ENCODE data around the gene ING3. TPM values are rescaled to one million over a fixed set of nuclear protein-coding genes. Genes with fewer than 3 reads are reported as not detected.

Gene ING3
- polyA plus RNA-seq, 1 donor (not counting 4 experiments of a cell fraction or from before 2014, with no cell fraction given): 9.0 TPM

DNA sequence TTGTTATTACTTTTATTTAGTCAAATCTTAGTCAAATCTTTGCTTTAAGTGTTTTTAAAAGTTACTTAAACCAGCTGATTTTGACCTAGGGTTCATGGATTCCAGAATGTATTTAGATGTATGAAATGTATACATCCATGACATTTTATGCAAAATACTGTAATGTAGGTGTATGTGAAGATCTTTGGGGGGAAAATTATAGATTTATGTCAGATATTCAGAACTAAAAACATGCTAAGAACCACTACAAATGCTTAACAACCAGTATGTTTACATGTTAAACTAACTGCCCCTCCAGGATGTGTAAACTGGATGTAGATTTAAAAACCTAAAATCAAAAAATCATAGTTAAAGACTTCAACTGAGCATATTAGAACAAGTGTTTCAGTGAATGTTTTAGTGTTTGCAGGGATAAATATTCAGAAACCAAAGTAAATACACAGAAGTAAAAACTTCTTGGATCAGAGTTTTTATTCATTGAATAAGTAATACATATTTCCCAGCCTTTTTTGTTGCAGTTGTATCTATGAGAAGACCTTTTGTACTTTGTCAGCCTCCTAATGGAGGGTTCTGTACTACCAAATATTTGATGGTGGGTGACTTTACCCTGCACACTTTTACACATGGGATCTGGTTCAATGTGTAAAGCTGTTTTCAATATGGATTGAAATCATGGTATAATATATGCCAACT is 41.8 kb downstream of the ING3 start:
- Histone ChIP-seq H3K79me2 (ENCODE audit: control insufficient read depth, insufficient read depth, low read length) (no peaks in the 10 kb centered on the region), H3K9ac (ENCODE audit: control insufficient read depth, extremely low read depth, insufficient read depth, low read length) (no peak overlapping the region), H3K4me1 (ENCODE audit: control insufficient read depth, extremely low read depth, insufficient read depth, low read length) (peaks cover 19% of the 10 kb centered on the region), H4K20me1 (ENCODE audit: control insufficient read depth, extremely low read depth, insufficient read depth, low read length) (no peaks in the 10 kb centered on the region), H3K27ac (ENCODE audit: control insufficient read depth, insufficient read depth, low read length) (no peak overlapping the region), H3K9me3 (ENCODE audit: control insufficient read depth, low read depth, low read length) (no peaks in the 10 kb centered on the region), H3K4me3 (ENCODE audit: control insufficient read depth in 2 of 3, extremely low read depth in 1 of 3, insufficient read depth in 2 of 3, low read depth in 1 of 3, low read length in 3 of 3) (no peak overlapping the region), H3K4me2 (ENCODE audit: control insufficient read depth, extremely low read depth, insufficient read depth, low read depth, low read length) (no peak overlapping the region), H3K9me1 (ENCODE audit: control insufficient read depth, extremely low read depth, insufficient read depth, low read length) (no peaks in the 10 kb centered on the region), H3K27me3 (ENCODE audit: control insufficient read depth, extremely low read depth, insufficient read depth, low read length) (no peaks in the 10 kb centered on the region), H3K36me3 (ENCODE audit: control insufficient read depth in 2 of 2, extremely low read depth in 1 of 2, insufficient read depth in 2 of 2, low read length in 2 of 2) (no peaks in the 10 kb centered on the region), H2AFZ (ENCODE audit: control insufficient read depth, low read length) (no peak overlapping the region)
- no peak for DNase-seq (ENCODE audit: low read depth, low spot score)
- FAIRE-seq: no peak
- dilution Hi-C loops (cut with MboI; ENCODE audit: extremely low pct_ligation_motif_present, low sequenced_read_pairs): no loop called here
- no peak for TF ChIP-seq EZH2 (IDR thresholded peaks at IDR 0.05; ENCODE audit: low read length)
- TF ChIP-seq, protein P1, sequence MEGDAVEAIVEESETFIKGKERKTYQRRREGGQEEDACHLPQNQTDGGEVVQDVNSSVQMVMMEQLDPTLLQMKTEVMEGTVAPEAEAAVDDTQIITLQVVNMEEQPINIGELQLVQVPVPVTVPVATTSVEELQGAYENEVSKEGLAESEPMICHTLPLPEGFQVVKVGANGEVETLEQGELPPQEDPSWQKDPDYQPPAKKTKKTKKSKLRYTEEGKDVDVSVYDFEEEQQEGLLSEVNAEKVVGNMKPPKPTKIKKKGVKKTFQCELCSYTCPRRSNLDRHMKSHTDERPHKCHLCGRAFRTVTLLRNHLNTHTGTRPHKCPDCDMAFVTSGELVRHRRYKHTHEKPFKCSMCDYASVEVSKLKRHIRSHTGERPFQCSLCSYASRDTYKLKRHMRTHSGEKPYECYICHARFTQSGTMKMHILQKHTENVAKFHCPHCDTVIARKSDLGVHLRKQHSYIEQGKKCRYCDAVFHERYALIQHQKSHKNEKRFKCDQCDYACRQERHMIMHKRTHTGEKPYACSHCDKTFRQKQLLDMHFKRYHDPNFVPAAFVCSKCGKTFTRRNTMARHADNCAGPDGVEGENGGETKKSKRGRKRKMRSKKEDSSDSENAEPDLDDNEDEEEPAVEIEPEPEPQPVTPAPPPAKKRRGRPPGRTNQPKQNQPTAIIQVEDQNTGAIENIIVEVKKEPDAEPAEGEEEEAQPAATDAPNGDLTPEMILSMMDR (optimal IDR thresholded peaks at IDR 0.05 in 1 of 3, IDR thresholded peaks at IDR 0.05 in 1 of 3, conservative IDR thresholded peaks at IDR 0.05 in 1 of 3; ENCODE audit: extremely low read depth in 1 of 3, insufficient read depth in 2 of 3, low read length in 3 of 3): no peak

GRCh38 chr7:120992965-120993494 is 42.5 kb downstream of the ING3 start:
- no peak for FAIRE-seq

More at GRCh38 chr7:120992965-120993494, 42.5 kb downstream of the ING3 start:
- H3K27me3 ChIP-seq (ENCODE audit: control insufficient read depth, extremely low read depth, insufficient read depth, low read length): no peaks in the 10 kb centered on the region
- H3K4me3 ChIP-seq (ENCODE audit: control insufficient read depth in 2 of 3, extremely low read depth in 1 of 3, insufficient read depth in 2 of 3, low read depth in 1 of 3, low read length in 3 of 3): no peak overlapping the region
- no peaks in the 10 kb centered on the region for H3K36me3 ChIP-seq (ENCODE audit: control insufficient read depth in 2 of 2, extremely low read depth in 1 of 2, insufficient read depth in 2 of 2, low read length in 2 of 2)
- H4K20me1 ChIP-seq (ENCODE audit: control insufficient read depth, extremely low read depth, insufficient read depth, low read length): no peaks in the 10 kb centered on the region
- no peaks in the 10 kb centered on the region for H3K9me3 ChIP-seq (ENCODE audit: control insufficient read depth, low read depth, low read length)
- H3K4me2 ChIP-seq (ENCODE audit: control insufficient read depth, extremely low read depth, insufficient read depth, low read depth, low read length): no peak overlapping the region
- peaks cover 15% of the 10 kb centered on the region for H3K4me1 ChIP-seq (ENCODE audit: control insufficient read depth, extremely low read depth, insufficient read depth, low read length)
- no peaks in the 10 kb centered on the region for H3K9me1 ChIP-seq (ENCODE audit: control insufficient read depth, extremely low read depth, insufficient read depth, low read length)
- H2AFZ ChIP-seq (ENCODE audit: control insufficient read depth, low read length): no peak overlapping the region
- no peak for TF ChIP-seq EZH2 (IDR thresholded peaks at IDR 0.05; ENCODE audit: low read length)
- TF ChIP-seq, protein P1 (optimal IDR thresholded peaks at IDR 0.05 in 1 of 3, IDR thresholded peaks at IDR 0.05 in 1 of 3, conservative IDR thresholded peaks at IDR 0.05 in 1 of 3; ENCODE audit: extremely low read depth in 1 of 3, insufficient read depth in 2 of 3, low read length in 3 of 3): no peak
- no peak for DNase-seq (ENCODE audit: low read depth, low spot score)
- H3K27ac ChIP-seq (ENCODE audit: control insufficient read depth, insufficient read depth, low read length): no peak overlapping the region
- no peak overlapping the region for H3K9ac ChIP-seq (ENCODE audit: control insufficient read depth, extremely low read depth, insufficient read depth, low read length)
- no peaks in the 10 kb centered on the region for H3K79me2 ChIP-seq (ENCODE audit: control insufficient read depth, insufficient read depth, low read length)
- dilution Hi-C loops (cut with MboI; ENCODE audit: extremely low pct_ligation_motif_present, low sequenced_read_pairs): no loop called here

Data from keratinocyte (primary cell).